ENCODE measurements around the gene IGLL5.
"Not testable (repeated sequence)": the region's sequence is repeated elsewhere in the genome, so short reads cannot be mapped to it uniquely, and the experiment has no call there.

IGLL5 gene

GRCh38 chr22:22914726-22915669 lies 27.4 kb downstream of the IGLL5 start:
- DNase-seq (ENCODE audit: low read depth in 3 of 3), result no peak

DNA sequence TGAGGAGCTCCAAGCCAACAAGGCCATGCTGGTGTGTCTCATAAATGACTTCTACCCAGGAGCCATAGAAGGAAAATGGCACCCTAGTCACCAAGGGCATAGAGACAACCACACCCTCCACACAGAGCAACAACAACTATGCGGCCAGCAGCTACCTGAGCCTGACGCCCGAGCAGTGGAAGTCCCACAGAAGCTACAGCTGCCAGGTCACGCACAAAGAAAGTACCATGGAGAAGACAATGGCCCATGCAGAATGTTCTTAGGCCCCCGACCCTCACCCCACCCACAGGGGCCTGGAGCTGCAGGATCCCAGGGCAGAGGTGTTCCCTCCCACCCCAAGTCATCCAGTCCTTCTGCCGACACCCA lies 28.0 kb downstream of the IGLL5 start:
- no peak for DNase-seq (ENCODE audit: low read depth in 3 of 3)

GRCh38 chr22:22916215-22916951 lies 28.8 kb downstream of the IGLL5 start:
- DNase-seq (ENCODE audit: low read depth in 3 of 3), result no peak

GRCh38 chr22:22916952-22917290 lies 29.3 kb downstream of the IGLL5 start:
- no peak for DNase-seq (ENCODE audit: low read depth in 3 of 3)

- DNase-seq (ENCODE audit: low read depth in 3 of 3), result no peak
Measured at GRCh38 chr22:22917377-22917776, 29.8 kb downstream of the IGLL5 start.

DNA sequence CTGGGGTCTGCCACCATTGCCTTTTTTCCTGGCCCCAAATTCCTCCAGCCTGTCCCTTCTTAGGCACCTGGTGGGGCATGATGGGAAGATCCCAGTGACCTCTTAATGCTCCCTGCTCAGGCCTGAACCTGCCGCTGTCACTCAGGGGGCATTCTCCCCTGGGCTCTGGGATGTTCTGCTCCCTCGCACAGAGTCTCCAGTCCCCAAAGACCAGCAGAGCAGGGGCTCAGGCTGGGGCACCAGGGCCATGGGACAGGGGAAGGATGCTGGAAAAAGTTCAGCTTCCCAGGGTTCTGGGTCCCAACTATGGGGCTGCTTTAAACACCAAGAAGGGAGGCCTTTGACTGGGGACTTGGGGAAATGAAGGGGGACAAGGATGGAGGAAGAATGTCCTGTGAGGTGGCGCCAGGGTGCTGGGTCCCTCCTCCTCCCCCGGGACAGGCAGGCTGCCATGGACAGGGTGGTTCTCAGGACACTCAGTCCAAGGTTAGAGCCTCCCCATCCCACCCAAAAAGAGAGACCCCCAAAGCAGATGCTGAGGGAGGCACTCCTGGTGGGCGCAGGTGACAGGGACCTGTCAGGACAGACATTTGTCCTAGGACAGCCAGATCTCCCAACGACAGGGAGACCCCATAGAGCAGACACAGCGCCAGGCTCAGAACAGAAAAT lies 30.8 kb downstream of the IGLL5 start:
- DNase-seq (ENCODE audit: low read depth in 3 of 3), result no peak

DNA sequence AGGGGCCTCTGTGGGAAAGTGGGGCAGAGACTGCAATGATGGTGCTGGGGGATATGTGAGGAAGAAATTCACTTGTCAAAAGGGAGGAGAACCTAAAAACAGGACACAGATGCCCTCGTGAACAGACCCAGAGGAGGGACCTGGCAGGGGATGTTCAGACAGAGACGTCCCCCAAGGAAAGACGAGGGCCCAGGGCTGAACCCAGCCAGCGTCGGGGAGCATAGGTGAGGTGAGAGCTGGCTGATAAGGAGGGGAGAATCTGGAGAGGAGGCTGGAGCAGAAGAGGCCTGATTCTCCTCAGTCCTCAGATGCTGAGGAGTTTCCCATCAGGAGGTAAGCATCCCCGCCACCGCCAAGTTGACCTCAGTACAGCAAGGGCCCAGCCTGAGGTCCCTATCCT lies 31.4 kb downstream of the IGLL5 start:
- no peak for DNase-seq (ENCODE audit: low read depth in 3 of 3)

GRCh38 chr22:22920104-22920654 lies 32.6 kb downstream of the IGLL5 start:
- no peak for DNase-seq (ENCODE audit: low read depth in 3 of 3)

DNA sequence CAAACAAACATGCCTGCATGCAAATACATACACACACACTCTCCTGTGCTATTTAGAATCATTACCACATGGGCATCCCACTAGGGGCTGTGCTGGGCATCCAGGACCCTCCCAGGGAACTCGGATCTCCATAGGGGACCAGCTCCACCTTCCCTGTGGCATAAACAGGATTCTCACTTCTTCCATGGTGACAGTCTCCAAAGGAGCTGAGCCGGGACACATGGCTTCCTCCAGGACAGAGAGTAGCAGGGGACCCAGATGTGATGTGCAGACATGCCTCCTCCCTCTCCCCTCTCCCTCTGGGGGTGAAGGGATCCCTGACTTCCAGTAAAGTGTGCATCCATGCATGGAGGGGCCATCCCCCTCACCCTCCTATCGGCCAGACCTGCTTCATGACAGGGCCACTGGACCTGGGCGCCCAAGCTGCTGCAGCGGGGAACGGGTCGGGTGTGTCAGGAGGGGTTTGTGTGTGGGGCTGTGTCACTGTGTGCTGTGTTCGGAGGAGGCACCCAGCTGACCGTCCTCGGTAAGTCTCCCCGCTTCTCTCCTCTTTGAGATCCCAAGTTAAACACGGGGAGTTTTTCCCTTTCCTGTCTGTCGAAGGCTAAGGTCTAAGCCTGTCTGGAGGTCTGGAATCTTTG lies 33.4 kb downstream of the IGLL5 start:
- no peak for DNase-seq (ENCODE audit: low read depth in 3 of 3)

DNA sequence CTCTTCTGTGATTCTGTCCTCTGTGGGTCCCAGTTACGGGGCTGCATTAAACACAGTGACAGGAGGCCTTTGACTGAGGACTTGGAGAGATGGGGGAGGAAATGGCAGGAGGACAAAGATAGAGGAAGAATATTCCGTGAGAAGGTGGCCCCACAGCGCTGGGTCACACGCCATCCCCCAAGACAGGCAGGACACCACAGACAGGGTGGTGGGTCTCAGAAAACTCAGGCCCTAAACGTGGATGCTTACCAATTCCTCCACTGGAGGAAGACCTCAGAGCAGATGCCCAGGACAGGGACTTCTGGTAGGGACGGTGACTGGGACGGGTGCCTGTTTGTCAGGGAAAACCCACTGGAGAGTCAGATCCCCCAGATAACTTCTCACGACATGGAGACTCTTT lies 34.0 kb downstream of the IGLL5 start:
- no peak for DNase-seq (ENCODE audit: low read depth in 3 of 3)

GRCh38 chr22:22922092-22922953 lies 34.7 kb downstream of the IGLL5 start:
- DNase-seq (ENCODE audit: low read depth in 3 of 3), result not testable (repeated sequence)

DNA sequence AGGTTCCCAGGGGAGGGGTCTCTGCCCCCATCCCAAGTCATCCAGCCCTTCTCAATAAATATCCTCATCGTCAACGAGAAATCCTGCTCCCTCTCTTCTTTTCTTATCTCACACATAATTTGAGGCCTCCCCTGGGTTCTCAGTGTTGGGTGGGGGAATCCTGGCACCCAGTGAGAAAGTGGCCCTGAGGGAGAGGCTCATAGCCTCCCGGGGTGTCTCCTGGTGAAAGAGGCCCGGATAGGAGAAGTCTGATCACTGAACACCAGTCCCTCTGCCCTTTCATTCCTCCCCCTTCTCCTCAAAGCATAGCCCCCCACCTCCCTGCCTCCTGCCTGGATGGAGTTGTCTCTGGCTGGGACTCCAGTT lies 35.3 kb downstream of the IGLL5 start:
- no peak for DNase-seq (ENCODE audit: low read depth in 3 of 3)

- no peak for DNase-seq (ENCODE audit: low read depth in 3 of 3)
Measured at GRCh38 chr22:22923379-22923778, 35.8 kb downstream of the IGLL5 start.

DNA sequence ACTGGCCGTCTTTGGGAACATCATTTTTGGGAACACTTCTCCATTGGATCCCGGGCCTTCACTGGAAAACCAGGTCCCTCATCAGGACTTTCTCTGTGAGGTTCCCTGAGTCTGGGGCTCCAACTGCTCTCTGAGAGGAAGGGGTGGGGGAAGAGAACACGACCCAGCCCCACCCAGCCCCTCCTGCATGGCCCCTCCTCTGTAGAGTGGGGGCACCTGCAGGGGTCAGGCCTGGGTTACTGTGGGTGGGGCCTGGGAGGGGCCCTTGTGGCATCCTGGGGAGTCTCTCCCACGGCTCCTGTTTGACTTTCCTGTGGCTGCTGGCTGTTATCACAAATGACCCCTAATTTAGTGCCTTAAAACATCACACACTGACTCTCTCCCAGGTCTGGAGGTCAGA lies 36.3 kb downstream of the IGLL5 start:
- DNase-seq (ENCODE audit: low read depth in 3 of 3), result no peak

DNA sequence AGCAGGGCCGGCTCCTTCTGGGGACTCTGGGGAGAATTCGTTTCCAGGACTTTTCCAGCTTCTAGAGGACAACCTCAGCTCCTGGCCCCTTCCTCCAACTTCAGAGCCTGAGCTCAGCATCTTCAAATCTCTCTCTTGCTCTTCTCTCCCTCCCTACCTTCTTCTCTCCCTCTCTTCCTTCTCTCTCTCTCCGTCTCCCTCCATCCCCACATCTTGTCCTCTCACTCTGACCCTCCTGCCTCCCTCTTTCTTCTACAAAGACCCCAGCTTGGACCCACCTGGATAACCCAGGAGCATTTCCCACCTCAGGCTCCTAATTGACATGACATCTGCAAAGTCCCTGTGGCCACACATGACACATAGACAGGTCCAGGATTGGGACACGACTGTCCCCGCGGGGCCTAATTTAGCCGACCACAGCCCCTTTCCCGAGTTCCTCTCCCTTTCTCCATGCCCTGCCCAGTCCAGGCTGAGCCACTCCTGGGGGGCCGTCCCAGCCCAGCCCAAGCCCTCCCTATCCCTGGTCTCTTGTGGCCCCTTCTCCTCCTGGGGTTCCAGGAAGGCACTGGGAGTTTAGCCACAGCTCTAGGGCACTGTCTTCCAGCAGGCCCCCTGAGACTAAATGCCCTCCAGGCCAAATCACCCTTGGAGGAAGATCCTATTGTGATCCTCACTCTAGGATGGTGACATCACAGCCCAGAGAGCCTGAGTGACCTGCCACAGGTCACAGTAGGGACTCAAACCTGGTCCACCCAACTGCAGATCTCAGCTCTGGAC lies 36.9 kb downstream of the IGLL5 start:
- no peak for DNase-seq (ENCODE audit: low read depth in 3 of 3)

DNA sequence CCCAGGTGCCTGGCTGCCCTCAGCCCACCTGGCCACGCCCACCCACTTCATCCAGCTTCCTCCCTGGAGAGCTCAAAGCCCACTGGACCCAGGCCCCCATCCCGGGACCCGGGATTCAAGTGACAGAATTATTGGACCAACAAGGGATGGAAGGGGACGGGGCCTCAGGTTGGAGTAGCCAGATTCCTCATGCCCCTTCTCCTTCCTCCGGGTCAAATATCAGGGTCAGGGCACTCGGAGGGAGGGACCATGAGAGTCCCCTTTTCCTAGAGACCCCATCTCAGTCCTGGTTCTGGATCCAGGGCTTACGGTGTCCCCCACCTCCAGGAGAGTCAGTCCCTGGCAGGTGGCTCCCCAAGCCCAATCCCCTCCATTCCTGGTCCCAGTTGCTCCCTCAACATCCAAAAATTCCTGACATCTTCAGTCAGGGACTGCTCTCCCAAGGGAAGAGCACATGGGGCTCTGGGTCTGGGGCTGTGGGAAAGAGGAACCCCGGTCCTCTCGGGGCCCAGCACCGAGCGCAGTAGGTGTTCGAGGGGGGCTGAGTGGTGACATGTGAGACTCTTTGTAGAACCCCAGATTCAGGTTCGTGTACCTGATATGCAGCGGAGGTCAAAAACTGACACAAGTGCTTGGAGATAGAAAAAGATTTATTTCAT lies 37.7 kb downstream of the IGLL5 start:
- no peak for DNase-seq (ENCODE audit: low read depth in 3 of 3)

- no peak for DNase-seq (ENCODE audit: low read depth in 3 of 3)
Measured at GRCh38 chr22:22925805-22926369, 38.3 kb downstream of the IGLL5 start.

GRCh38 chr22:22926370-22927195 lies 39.0 kb downstream of the IGLL5 start:
- no peak for DNase-seq (ENCODE audit: low read depth in 3 of 3)
